ENCODE results near the gene TMEM9. TPM values are rescaled to one million over a fixed set of nuclear protein-coding genes. Genes with fewer than 3 reads are reported as not detected.

The TMEM9 gene
- total RNA-seq, 2 experiments from 2014 or later: 28.5 to 35.9 TPM

- CTCF ChIA-PET (ENCODE audit: unreplicated experiment): no interaction called here
These were observed 36.4 kb upstream of the TMEM9 start, which contains the start of gene IGFN1 for GRCh38 chr1:201190624-201191051. TSS of gene IGFN1 (plus strand) at chr1:201190824. CDS start at chr1:201193294, 2,470 bp downstream.

GRCh38 chr1:201190005-201190404, 35.7 kb upstream of the TMEM9 start:
- H4K20me1 ChIP-seq (ENCODE audit: insufficient read depth, low read length): no peaks in the 10 kb centered on the region
- no peaks in the 10 kb centered on the region for H3K9me2 ChIP-seq (ENCODE audit: insufficient read depth, low read length)
- no TSS peak for BruUV-seq (replicated peaks)
- ChIA-PET POLR2A (no interaction called here), CTCF (ENCODE audit: unreplicated experiment) (no interaction called here)
- H2AFZ ChIP-seq (ENCODE audit: low read length): no peak overlapping the region
- no peak for DNase-seq (ENCODE audit: low spot score)
- no peaks in the 10 kb centered on the region for H3K4me1 ChIP-seq (ENCODE audit: insufficient read depth, low read length, poor library complexity, severe bottlenecking)
- intact Hi-C loops (cut with micrococcal nuclease; ENCODE audit: unreplicated experiment): no loop called here
- no peaks in the 10 kb centered on the region for H3K9me3 ChIP-seq (ENCODE audit: low read length)
- no peak overlapping the region for H3K27ac ChIP-seq (ENCODE audit: low read depth, low read length, poor library complexity, severe bottlenecking)
- H3K4me3 ChIP-seq (ENCODE audit: low read depth, low read length, poor library complexity, severe bottlenecking): no peak overlapping the region
- no peaks in the 10 kb centered on the region for H3K79me2 ChIP-seq (ENCODE audit: insufficient read depth, low read depth, low read length)
- no peak for TF ChIP-seq CTCF (conservative IDR thresholded peaks at IDR 0.05; ENCODE audit: low read length)
- no peak for TF ChIP-seq EZH2phosphoT487 (IDR thresholded peaks at IDR 0.05; ENCODE audit: borderline replicate concordance, low read depth, low read length)
- no peak overlapping the region for H3K4me2 ChIP-seq (ENCODE audit: low read length)
- H3K36me3 ChIP-seq (ENCODE audit: insufficient read depth, low read length): no peaks in the 10 kb centered on the region

More at GRCh38 chr1:201190624-201191051, 36.4 kb upstream of the TMEM9 start, which contains the start of gene IGFN1:
- POLR2A ChIA-PET: no interaction called here
- TF ChIP-seq EZH2phosphoT487 (IDR thresholded peaks at IDR 0.05; ENCODE audit: borderline replicate concordance, low read depth, low read length): no peak
- TF ChIP-seq CTCF (conservative IDR thresholded peaks at IDR 0.05; ENCODE audit: low read length): no peak
- Histone ChIP-seq H3K9me3 (ENCODE audit: low read length) (no peaks in the 10 kb centered on the region), H3K36me3 (ENCODE audit: insufficient read depth, low read length) (no peaks in the 10 kb centered on the region), H3K4me1 (ENCODE audit: insufficient read depth, low read length, poor library complexity, severe bottlenecking) (no peaks in the 10 kb centered on the region), H3K9me2 (ENCODE audit: insufficient read depth, low read length) (no peaks in the 10 kb centered on the region), H3K4me2 (ENCODE audit: low read length) (no peak within 1 kb of the TSS), H4K20me1 (ENCODE audit: insufficient read depth, low read length) (no peaks in the 10 kb centered on the region), H2AFZ (ENCODE audit: low read length) (no peak within 1 kb of the TSS), H3K4me3 (ENCODE audit: low read depth, low read length, poor library complexity, severe bottlenecking) (no peak within 1 kb of the TSS), H3K27ac (ENCODE audit: low read depth, low read length, poor library complexity, severe bottlenecking) (no peak within 1 kb of the TSS), H3K79me2 (ENCODE audit: insufficient read depth, low read depth, low read length) (no peaks in the 10 kb centered on the region)
- intact Hi-C loops (cut with micrococcal nuclease; ENCODE audit: unreplicated experiment): no loop called here
- BruUV-seq (replicated peaks): no TSS peak
- no peak for DNase-seq (ENCODE audit: low spot score)

GRCh38 chr1:201189085-201189484, 34.8 kb upstream of the TMEM9 start:
- H3K9me2 ChIP-seq (ENCODE audit: insufficient read depth, low read length): no peaks in the 10 kb centered on the region
- POLR2A ChIA-PET: no interaction called here
- intact Hi-C loops (cut with micrococcal nuclease; ENCODE audit: unreplicated experiment): no loop called here
- TF ChIP-seq EZH2phosphoT487 (IDR thresholded peaks at IDR 0.05; ENCODE audit: borderline replicate concordance, low read depth, low read length): no peak
- TF ChIP-seq CTCF (conservative IDR thresholded peaks at IDR 0.05; ENCODE audit: low read length): no peak
- BruUV-seq (replicated peaks): no TSS peak
- no peaks in the 10 kb centered on the region for H3K79me2 ChIP-seq (ENCODE audit: insufficient read depth, low read depth, low read length)
- H3K4me2 ChIP-seq (ENCODE audit: low read length): no peak overlapping the region
- H2AFZ ChIP-seq (ENCODE audit: low read length): no peak overlapping the region
- no peak overlapping the region for H3K27ac ChIP-seq (ENCODE audit: low read depth, low read length, poor library complexity, severe bottlenecking)
- no peaks in the 10 kb centered on the region for H3K36me3 ChIP-seq (ENCODE audit: insufficient read depth, low read length)
- no peaks in the 10 kb centered on the region for H3K4me1 ChIP-seq (ENCODE audit: insufficient read depth, low read length, poor library complexity, severe bottlenecking)
- H3K9me3 ChIP-seq (ENCODE audit: low read length): no peaks in the 10 kb centered on the region
- DNase-seq (ENCODE audit: low spot score): no peak
- H4K20me1 ChIP-seq (ENCODE audit: insufficient read depth, low read length): no peaks in the 10 kb centered on the region
- no peak overlapping the region for H3K4me3 ChIP-seq (ENCODE audit: low read depth, low read length, poor library complexity, severe bottlenecking)
- CTCF ChIA-PET (ENCODE audit: unreplicated experiment): no interaction called here

All from OCI-LY7 (cell line).